GM19397 (cell line): ENCODE measurements around the gene ZNF774.
"Not testable (repeated sequence)": the region's sequence is repeated elsewhere in the genome, so short reads cannot be mapped to it uniquely, and the experiment has no call there.

Experiments used
- ATAC-seq: cut with Tn5 transposase; IDR thresholded peaks from one replicate; pipeline ENCODE4 v1.9.1; 2021; ENCODE audit warnings: mild to moderate bottlenecking, moderate library complexity; ENCODE audit not compliant: unreplicated experiment

Gene ZNF774

GRCh38 chr15:90352107-90352893 lies at the start of gene ZNF774:
Gene ZNF774 (plus strand): TSS chr15:90352284. CDS start chr15:90354661, 2,377 bp downstream.
- peak; percentile 98 for ATAC-seq

- ATAC-seq: not testable (repeated sequence)
Measured at GRCh38 chr15:90305355-90305754, 46.7 kb upstream of the ZNF774 start.

GRCh38 chr15:90305932-90306331 lies 46.2 kb upstream of the ZNF774 start:
- no peak for ATAC-seq

- ATAC-seq: no peak
Measured at GRCh38 chr15:90306560-90306959, 45.5 kb upstream of the ZNF774 start.

- no peak for ATAC-seq
Measured at GRCh38 chr15:90307661-90308060, 44.4 kb upstream of the ZNF774 start.

GRCh38 chr15:90309020-90309419 lies 43.1 kb upstream of the ZNF774 start:
- no peak for ATAC-seq

GRCh38 chr15:90315278-90315982 lies 36.7 kb upstream of the ZNF774 start:
- ATAC-seq: no peak

- no peak for ATAC-seq
Measured at GRCh38 chr15:90316139-90316538, 35.9 kb upstream of the ZNF774 start.

- no peak for ATAC-seq
Measured at GRCh38 chr15:90318591-90318990, 33.5 kb upstream of the ZNF774 start.

- ATAC-seq: no peak
Measured at GRCh38 chr15:90320062-90320884, 31.8 kb upstream of the ZNF774 start.

- ATAC-seq: no peak
Measured at GRCh38 chr15:90320885-90321278, 31.2 kb upstream of the ZNF774 start.

- ATAC-seq: no peak
Measured at GRCh38 chr15:90322538-90322937, 29.5 kb upstream of the ZNF774 start.

- no peak for ATAC-seq
Measured at GRCh38 chr15:90325726-90326125, 26.4 kb upstream of the ZNF774 start.

GRCh38 chr15:90326441-90326840 lies 25.6 kb upstream of the ZNF774 start:
- no peak for ATAC-seq

- no peak for ATAC-seq
Measured at GRCh38 chr15:90327311-90327710, 24.8 kb upstream of the ZNF774 start.

- no peak for ATAC-seq
Measured at GRCh38 chr15:90334304-90334731, 17.8 kb upstream of the ZNF774 start.

GRCh38 chr15:90336705-90337141 lies 15.4 kb upstream of the ZNF774 start:
- no peak for ATAC-seq

GRCh38 chr15:90337256-90337655 lies 14.8 kb upstream of the ZNF774 start:
- no peak for ATAC-seq

GRCh38 chr15:90338532-90338931 lies 13.6 kb upstream of the ZNF774 start:
- no peak for ATAC-seq

- ATAC-seq: no peak
Measured at GRCh38 chr15:90340345-90340744, 11.7 kb upstream of the ZNF774 start.

GRCh38 chr15:90343302-90343790 lies 8.7 kb upstream of the ZNF774 start:
- ATAC-seq: no peak
